HL-60 (cell line): ENCODE measurements around the gene VCAN.

Experiments used
- DNase-seq, 2 experiments: peaks; one replicate each; pipeline ENCODE4 v3.0.0-alpha.2; 2010 to 2020; ENCODE audit warnings: low read depth in 1 of 2, low spot score in 1 of 2
- H3K27ac ChIP-seq: fragments of 250-450 bp; sonication (Bioruptor Pico); replicated peaks from 2 replicates; pipeline ENCODE4 v1.5.1; 2020; ENCODE audit warnings: mild to moderate bottlenecking, moderate library complexity
- H3K27me3 ChIP-seq: fragments of 250-450 bp; sonication (Bioruptor Pico); 2 replicates; pipeline ENCODE4 v1.5.1; 2021; ENCODE audit warnings: mild to moderate bottlenecking, moderate library complexity; ENCODE audit not compliant: insufficient read depth, poor library complexity, severe bottlenecking
- H3K4me3 ChIP-seq: replicated peaks from 2 replicates; pipeline ENCODE4 v1.5.1; 2011; ENCODE audit warnings: mild to moderate bottlenecking, control low read depth, low read length; ENCODE audit not compliant: insufficient read depth
- GABPA ChIP-seq: IDR thresholded peaks from 2 replicates; pipeline ENCODE4 v1.6.1; 2012; ENCODE audit warnings: low read depth
- POLR2AphosphoS5 ChIP-seq: IDR thresholded peaks from 2 replicates; pipeline ENCODE4 v1.6.1; 2012; ENCODE audit warnings: low read depth
- SPI1 ChIP-seq: IDR thresholded peaks from 2 replicates; pipeline ENCODE4 v1.6.1; 2012; ENCODE audit warnings: low read depth, mild to moderate bottlenecking, borderline replicate concordance
- TF ChIP-seq, protein P1 (sequence below): IDR thresholded peaks from 2 replicates; pipeline ENCODE4 v1.6.1; 2012; ENCODE audit warnings: low read depth; ENCODE audit not compliant: insufficient replicate concordance
- TF ChIP-seq, protein P2 (sequence below): IDR thresholded peaks from one replicate; pipeline ENCODE4 v1.5.1; 2011; ENCODE audit warnings: low read length, control low read depth, inconsistent platforms; ENCODE audit not compliant: insufficient read depth

The VCAN gene

DNA sequence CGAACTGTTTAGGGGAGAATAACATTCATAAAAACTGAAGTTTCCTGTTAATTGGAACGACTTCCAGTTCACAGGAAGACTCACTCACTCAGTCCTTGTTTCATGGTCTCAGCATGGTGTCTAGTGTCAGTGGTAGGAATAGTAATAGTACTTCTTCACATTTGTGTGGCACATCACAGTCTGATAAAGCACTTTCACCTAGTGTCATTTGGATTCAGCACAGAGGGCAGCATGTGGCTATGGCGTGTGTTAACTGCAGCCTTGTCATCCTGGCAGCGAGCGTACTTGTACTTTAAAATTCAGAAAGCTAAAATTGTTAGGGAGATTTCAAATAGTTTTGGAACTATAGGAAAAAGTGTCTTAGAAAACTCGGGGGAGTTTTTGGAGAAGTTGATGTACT, 72.4 kb downstream of the VCAN start:
- DNase-seq = no peak
- Histone ChIP-seq H3K27me3 (no peaks in the 10 kb centered on the region), H3K4me3 (no peak overlapping the region), H3K27ac (no peak overlapping the region)
- TF ChIP-seq, protein P1, sequence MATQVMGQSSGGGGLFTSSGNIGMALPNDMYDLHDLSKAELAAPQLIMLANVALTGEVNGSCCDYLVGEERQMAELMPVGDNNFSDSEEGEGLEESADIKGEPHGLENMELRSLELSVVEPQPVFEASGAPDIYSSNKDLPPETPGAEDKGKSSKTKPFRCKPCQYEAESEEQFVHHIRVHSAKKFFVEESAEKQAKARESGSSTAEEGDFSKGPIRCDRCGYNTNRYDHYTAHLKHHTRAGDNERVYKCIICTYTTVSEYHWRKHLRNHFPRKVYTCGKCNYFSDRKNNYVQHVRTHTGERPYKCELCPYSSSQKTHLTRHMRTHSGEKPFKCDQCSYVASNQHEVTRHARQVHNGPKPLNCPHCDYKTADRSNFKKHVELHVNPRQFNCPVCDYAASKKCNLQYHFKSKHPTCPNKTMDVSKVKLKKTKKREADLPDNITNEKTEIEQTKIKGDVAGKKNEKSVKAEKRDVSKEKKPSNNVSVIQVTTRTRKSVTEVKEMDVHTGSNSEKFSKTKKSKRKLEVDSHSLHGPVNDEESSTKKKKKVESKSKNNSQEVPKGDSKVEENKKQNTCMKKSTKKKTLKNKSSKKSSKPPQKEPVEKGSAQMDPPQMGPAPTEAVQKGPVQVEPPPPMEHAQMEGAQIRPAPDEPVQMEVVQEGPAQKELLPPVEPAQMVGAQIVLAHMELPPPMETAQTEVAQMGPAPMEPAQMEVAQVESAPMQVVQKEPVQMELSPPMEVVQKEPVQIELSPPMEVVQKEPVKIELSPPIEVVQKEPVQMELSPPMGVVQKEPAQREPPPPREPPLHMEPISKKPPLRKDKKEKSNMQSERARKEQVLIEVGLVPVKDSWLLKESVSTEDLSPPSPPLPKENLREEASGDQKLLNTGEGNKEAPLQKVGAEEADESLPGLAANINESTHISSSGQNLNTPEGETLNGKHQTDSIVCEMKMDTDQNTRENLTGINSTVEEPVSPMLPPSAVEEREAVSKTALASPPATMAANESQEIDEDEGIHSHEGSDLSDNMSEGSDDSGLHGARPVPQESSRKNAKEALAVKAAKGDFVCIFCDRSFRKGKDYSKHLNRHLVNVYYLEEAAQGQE = no peak
- TF ChIP-seq GABPA (no peak), POLR2AphosphoS5 (no peak), SPI1 (no peak)
- TF ChIP-seq, protein P2, sequence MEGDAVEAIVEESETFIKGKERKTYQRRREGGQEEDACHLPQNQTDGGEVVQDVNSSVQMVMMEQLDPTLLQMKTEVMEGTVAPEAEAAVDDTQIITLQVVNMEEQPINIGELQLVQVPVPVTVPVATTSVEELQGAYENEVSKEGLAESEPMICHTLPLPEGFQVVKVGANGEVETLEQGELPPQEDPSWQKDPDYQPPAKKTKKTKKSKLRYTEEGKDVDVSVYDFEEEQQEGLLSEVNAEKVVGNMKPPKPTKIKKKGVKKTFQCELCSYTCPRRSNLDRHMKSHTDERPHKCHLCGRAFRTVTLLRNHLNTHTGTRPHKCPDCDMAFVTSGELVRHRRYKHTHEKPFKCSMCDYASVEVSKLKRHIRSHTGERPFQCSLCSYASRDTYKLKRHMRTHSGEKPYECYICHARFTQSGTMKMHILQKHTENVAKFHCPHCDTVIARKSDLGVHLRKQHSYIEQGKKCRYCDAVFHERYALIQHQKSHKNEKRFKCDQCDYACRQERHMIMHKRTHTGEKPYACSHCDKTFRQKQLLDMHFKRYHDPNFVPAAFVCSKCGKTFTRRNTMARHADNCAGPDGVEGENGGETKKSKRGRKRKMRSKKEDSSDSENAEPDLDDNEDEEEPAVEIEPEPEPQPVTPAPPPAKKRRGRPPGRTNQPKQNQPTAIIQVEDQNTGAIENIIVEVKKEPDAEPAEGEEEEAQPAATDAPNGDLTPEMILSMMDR = no peak

DNA sequence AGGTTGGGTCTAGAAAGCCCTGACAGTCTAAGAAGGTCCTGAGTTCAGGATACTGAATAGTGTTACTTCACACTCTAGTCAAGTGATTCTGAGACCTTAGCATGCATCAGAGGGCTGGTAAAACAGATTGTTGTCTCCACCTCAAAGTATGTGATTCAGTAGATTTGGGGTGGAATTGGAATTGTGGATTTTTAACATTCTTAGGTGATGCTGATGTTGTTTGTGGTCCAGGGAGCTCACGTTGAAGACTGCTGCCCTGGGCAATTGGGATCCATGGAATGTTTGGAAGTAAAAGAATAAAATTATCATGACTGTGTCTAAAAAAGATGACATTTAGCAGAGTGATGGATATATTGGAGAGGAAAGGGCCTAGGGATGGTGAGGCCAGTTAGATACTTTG, 75.6 kb downstream of the VCAN start:
- no peak for DNase-seq
- H3K27me3 ChIP-seq = no peaks in the 10 kb centered on the region
- H3K27ac ChIP-seq = no peak overlapping the region
- TF ChIP-seq, protein P1 = no peak
- no peak for TF ChIP-seq POLR2AphosphoS5
- TF ChIP-seq GABPA = no peak
- TF ChIP-seq, protein P2 = no peak
- no peak overlapping the region for H3K4me3 ChIP-seq

DNA sequence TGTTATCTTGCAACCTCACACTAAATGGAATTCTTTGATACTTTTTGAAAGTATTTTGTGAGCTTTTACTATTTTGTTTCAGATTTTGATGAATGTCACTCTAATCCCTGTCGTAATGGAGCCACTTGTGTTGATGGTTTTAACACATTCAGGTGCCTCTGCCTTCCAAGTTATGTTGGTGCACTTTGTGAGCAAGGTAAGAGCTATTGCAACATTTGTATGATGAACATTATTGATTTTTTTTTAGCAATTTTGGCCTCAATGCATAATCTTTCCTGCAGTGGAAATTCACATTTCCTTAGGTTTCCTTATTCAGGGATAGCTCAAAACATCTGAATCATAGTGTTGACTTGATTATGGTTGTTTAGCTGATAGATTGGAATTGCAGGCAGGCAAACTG, 76.3 kb downstream of the VCAN start:
- no peak overlapping the region for H3K27ac ChIP-seq
- TF ChIP-seq, protein P2 = no peak
- TF ChIP-seq POLR2AphosphoS5 (no peak), SPI1 (no peak), GABPA (no peak)
- TF ChIP-seq, protein P1 = no peak
- DNase-seq = no peak

More for the DNA sequence above, 76.3 kb downstream of the VCAN start:
- no peak overlapping the region for H3K4me3 ChIP-seq
- no peaks in the 10 kb centered on the region for H3K27me3 ChIP-seq
